ENCODE data around the gene CCDC175. TPM values are rescaled to one million over a fixed set of nuclear protein-coding genes. Genes with fewer than 3 reads are reported as not detected.

Gene CCDC175
- total RNA-seq, 2 experiments from 2014 or later = not detected

DNA sequence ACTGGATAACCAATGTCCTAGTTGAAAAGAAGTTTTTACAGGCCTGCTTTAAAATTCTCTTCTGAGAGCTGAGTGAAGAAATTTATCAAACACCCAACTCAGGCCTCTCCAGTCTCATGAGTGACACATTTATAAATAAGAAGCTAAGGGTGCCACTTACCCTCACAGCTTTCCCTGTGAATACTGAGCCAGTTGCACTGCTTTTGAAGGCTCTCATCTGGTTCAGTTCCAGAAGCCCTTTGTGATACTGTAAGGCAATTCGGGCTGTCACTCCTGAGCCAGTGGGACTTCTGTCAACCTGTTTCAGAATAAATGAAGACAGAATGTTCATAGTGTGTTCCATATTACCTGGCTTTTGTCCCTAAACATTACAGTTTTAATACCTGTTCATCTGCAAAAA is 100.9 kb downstream of the CCDC175 start:
- intact Hi-C loops (cut with micrococcal nuclease; ENCODE audit: unreplicated experiment) = no loop called here
- Histone ChIP-seq H3K4me3 (ENCODE audit: low read depth, low read length, poor library complexity, severe bottlenecking) (no peak overlapping the region), H3K79me2 (ENCODE audit: insufficient read depth, low read depth, low read length) (no peaks in the 10 kb centered on the region), H3K36me3 (ENCODE audit: insufficient read depth, low read length) (peaks cover 63% of the 10 kb centered on the region), H4K20me1 (ENCODE audit: insufficient read depth, low read length) (no peaks in the 10 kb centered on the region), H3K9me3 (ENCODE audit: low read length) (no peaks in the 10 kb centered on the region), H3K4me2 (ENCODE audit: low read length) (no peak overlapping the region), H3K9me2 (ENCODE audit: insufficient read depth, low read length) (no peaks in the 10 kb centered on the region), H2AFZ (ENCODE audit: low read length) (no peak overlapping the region), H3K27ac (ENCODE audit: low read depth, low read length, poor library complexity, severe bottlenecking) (no peak overlapping the region), H3K4me1 (ENCODE audit: insufficient read depth, low read length, poor library complexity, severe bottlenecking) (no peaks in the 10 kb centered on the region)
- TF ChIP-seq, protein P1, sequence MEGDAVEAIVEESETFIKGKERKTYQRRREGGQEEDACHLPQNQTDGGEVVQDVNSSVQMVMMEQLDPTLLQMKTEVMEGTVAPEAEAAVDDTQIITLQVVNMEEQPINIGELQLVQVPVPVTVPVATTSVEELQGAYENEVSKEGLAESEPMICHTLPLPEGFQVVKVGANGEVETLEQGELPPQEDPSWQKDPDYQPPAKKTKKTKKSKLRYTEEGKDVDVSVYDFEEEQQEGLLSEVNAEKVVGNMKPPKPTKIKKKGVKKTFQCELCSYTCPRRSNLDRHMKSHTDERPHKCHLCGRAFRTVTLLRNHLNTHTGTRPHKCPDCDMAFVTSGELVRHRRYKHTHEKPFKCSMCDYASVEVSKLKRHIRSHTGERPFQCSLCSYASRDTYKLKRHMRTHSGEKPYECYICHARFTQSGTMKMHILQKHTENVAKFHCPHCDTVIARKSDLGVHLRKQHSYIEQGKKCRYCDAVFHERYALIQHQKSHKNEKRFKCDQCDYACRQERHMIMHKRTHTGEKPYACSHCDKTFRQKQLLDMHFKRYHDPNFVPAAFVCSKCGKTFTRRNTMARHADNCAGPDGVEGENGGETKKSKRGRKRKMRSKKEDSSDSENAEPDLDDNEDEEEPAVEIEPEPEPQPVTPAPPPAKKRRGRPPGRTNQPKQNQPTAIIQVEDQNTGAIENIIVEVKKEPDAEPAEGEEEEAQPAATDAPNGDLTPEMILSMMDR (conservative IDR thresholded peaks at IDR 0.05; ENCODE audit: low read length) = no peak
- no peak for TF ChIP-seq EZH2phosphoT487 (IDR thresholded peaks at IDR 0.05; ENCODE audit: borderline replicate concordance, low read depth, low read length)
- no TSS peak for BruUV-seq (replicated peaks)
- POLR2A ChIA-PET = interaction anchor here (1.0 to 1.2 kb wide), 3 partner anchors 11 to 24 kb away, joined by 3 read pairs; partner anchors contain the start of gene GPR135
- DNase-seq (ENCODE audit: low spot score) = no peak
- CTCF ChIA-PET (ENCODE audit: unreplicated experiment) = no interaction called here

DNA sequence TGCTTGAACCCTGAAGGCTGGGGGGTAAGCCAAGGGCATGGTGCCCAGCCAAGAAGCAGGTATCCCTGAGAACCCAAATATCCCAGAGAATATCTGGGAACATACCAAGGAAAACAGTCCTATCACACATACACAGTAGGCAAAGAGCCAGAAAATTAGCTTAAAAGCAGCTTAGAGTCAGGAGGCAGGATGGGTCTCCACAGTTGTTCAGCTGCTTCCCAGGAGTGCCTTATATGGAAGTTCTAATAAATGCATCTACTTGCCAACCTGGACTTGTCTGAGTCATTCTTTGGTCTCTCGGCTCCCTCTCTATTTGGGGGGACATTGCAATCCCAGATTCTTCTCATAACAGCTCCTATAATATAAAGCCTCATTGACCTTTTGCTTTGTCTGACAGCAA is 102.4 kb downstream of the CCDC175 start:
- H2AFZ ChIP-seq (ENCODE audit: low read length) = no peak overlapping the region
- H3K36me3 ChIP-seq (ENCODE audit: insufficient read depth, low read length) = peaks cover 63% of the 10 kb centered on the region
- DNase-seq (ENCODE audit: low spot score) = no peak
- no peaks in the 10 kb centered on the region for H3K9me2 ChIP-seq (ENCODE audit: insufficient read depth, low read length)
- H3K27ac ChIP-seq (ENCODE audit: low read depth, low read length, poor library complexity, severe bottlenecking) = no peak overlapping the region
- no peaks in the 10 kb centered on the region for H4K20me1 ChIP-seq (ENCODE audit: insufficient read depth, low read length)
- intact Hi-C loops (cut with micrococcal nuclease; ENCODE audit: unreplicated experiment) = no loop called here
- no peaks in the 10 kb centered on the region for H3K4me1 ChIP-seq (ENCODE audit: insufficient read depth, low read length, poor library complexity, severe bottlenecking)
- H3K79me2 ChIP-seq (ENCODE audit: insufficient read depth, low read depth, low read length) = no peaks in the 10 kb centered on the region
- H3K4me3 ChIP-seq (ENCODE audit: low read depth, low read length, poor library complexity, severe bottlenecking) = no peak overlapping the region
- TF ChIP-seq, protein P1 (conservative IDR thresholded peaks at IDR 0.05; ENCODE audit: low read length) = no peak
- no peak for TF ChIP-seq EZH2phosphoT487 (IDR thresholded peaks at IDR 0.05; ENCODE audit: borderline replicate concordance, low read depth, low read length)
- CTCF ChIA-PET (ENCODE audit: unreplicated experiment) = no interaction called here
- POLR2A ChIA-PET = interaction anchor here (1.4 to 1.9 kb wide), 2 partner anchors 10 to 12 kb away, joined by 7 to 8 read pairs; partner anchors contain the start of genes JKAMP and L3HYPDH
- H3K9me3 ChIP-seq (ENCODE audit: low read length) = no peaks in the 10 kb centered on the region
- H3K4me2 ChIP-seq (ENCODE audit: low read length) = no peak overlapping the region
- BruUV-seq (replicated peaks) = no TSS peak

DNA sequence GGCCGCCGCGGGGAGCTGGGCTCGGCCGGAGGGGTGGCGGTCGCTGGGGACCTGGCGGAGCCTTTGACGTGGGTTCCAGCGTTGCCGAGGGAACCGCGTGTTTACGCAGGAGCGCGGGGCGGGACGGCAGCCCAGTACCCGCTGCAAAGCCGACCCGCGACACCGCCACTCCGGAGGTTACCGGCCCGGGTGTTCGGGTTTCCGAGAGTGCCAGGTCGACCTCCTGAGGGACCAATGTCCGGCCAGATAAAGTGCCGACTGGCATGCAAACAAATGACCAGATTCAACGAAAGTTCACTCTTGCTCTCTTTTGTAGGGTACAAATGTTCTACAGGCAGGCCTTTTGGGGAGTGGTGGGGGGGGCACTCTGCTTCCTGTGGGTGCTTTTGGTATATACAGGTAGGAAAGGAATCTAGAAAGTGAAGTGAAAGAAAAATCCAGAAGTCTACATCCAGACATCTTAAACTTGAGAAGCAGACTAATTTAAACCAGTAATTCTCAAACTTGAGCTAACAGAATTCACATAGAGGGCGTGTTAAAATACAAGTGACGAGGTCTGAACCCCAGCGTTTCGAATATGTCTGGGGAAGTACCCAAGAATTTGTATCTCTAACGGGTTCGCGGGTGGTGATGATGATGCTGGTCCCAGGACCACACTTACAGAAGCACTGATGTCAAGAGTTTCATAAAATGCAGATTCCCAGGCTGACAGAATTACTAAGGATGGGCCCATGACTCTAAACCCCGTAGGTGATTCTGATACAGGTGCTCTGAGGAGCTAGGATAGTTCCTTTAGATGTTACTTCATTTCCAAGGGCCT is 111.1 kb downstream of the CCDC175 start, which contains the start of gene GPR135:
Gene GPR135, minus strand, starts transcription at position 65 of the 820 bp plus-strand sequence. CDS start 154 bp downstream, outside the sequence.
- Histone ChIP-seq H4K20me1 (ENCODE audit: insufficient read depth, low read length) (no peaks in the 10 kb centered on the region), H3K36me3 (ENCODE audit: insufficient read depth, low read length) (peaks cover 32% of the 10 kb centered on the region), H2AFZ (ENCODE audit: low read length) (peak within 1 kb of the TSS; percentile 64), H3K79me2 (ENCODE audit: insufficient read depth, low read depth, low read length) (no peaks in the 10 kb centered on the region), H3K9me2 (ENCODE audit: insufficient read depth, low read length) (no peaks in the 10 kb centered on the region), H3K4me1 (ENCODE audit: insufficient read depth, low read length, poor library complexity, severe bottlenecking) (peaks cover 3% of the 10 kb centered on the region), H3K27ac (ENCODE audit: low read depth, low read length, poor library complexity, severe bottlenecking) (no peak within 1 kb of the TSS), H3K9me3 (ENCODE audit: low read length) (no peaks in the 10 kb centered on the region), H3K4me2 (ENCODE audit: low read length) (peak within 1 kb of the TSS; percentile 70), H3K4me3 (ENCODE audit: low read depth, low read length, poor library complexity, severe bottlenecking) (peak within 1 kb of the TSS; percentile 66)
- POLR2A ChIA-PET = interaction anchor here (0.6 to 1.2 kb wide), 3 partner anchors 10 to 19 kb away, joined by 3 to 10 read pairs (median 4); partner anchors contain the start of genes JKAMP and L3HYPDH
- CTCF ChIA-PET (ENCODE audit: unreplicated experiment) = no interaction called here
- TF ChIP-seq, protein P1 (conservative IDR thresholded peaks at IDR 0.05; ENCODE audit: low read length) = no peak
- no peak for TF ChIP-seq EZH2phosphoT487 (IDR thresholded peaks at IDR 0.05; ENCODE audit: borderline replicate concordance, low read depth, low read length)
- no TSS peak for BruUV-seq (replicated peaks)
- no peak for DNase-seq (ENCODE audit: low spot score)
- intact Hi-C loops (cut with micrococcal nuclease; ENCODE audit: unreplicated experiment) = no loop called here
